ENCODE data around the gene SIPA1L3. TPM values are rescaled to one million over a fixed set of nuclear protein-coding genes. Genes with fewer than 3 reads are reported as not detected.

Gene SIPA1L3
- total and polyA plus RNA-seq, 8 donors = 19.7 to 44.8 (median 25.8) TPM

- peak in 2 of 4 donors; percentile 26 to 29 for ATAC-seq
- 91% methylated on average over 7 of the region's 7 CpGs for WGBS, 2 donors
- no peak for TF ChIP-seq CTCF (IDR thresholded peaks at IDR 0.05)
- Histone ChIP-seq H3K4me3 (no peak overlapping the region), H3K4me1 (peaks cover 0 to 24% (median 0%) of the 10 kb centered on the region in 3 donors), H3K27me3 (no peaks in the 10 kb centered on the region), H3K9me3 (no peaks in the 10 kb centered on the region), H3K27ac (no peak overlapping the region), H3K36me3 (no peaks in the 10 kb centered on the region)
- peak in 1 of 6 donors; percentile 26 for DNase-seq
- FAIRE-seq = no peak
- intact Hi-C loops (cut with DNase I) = no loop called here
Observed at GRCh38 chr19:38060331-38060730, 153.3 kb downstream of the SIPA1L3 start.

- intact Hi-C loops (cut with DNase I) = no loop called here
- H3K9me3 ChIP-seq = no peaks in the 10 kb centered on the region
- no peaks in the 10 kb centered on the region for H3K36me3 ChIP-seq
- peaks cover 0 to 24% (median 0%) of the 10 kb centered on the region in 3 donors for H3K4me1 ChIP-seq
- no peak overlapping the region for H3K27ac ChIP-seq
- no peak for ATAC-seq
- no peak for TF ChIP-seq CTCF (IDR thresholded peaks at IDR 0.05)
- WGBS, 2 donors = 90 to 91% methylated on average over 7 of the region's 7 CpGs
- no peaks in the 10 kb centered on the region for H3K27me3 ChIP-seq
- DNase-seq = no peak
- no peak overlapping the region for H3K4me3 ChIP-seq
- no peak for FAIRE-seq
Observed at GRCh38 chr19:38061294-38061693, 154.3 kb downstream of the SIPA1L3 start.

GRCh38 chr19:38062959-38063761 is 156.2 kb downstream of the SIPA1L3 start:
- ATAC-seq (peak; percentile 44 to 70 (median 56)), DNase-seq (peak in 2 of 6 donors; percentile 30 to 35), FAIRE-seq (no peak)
- peak overlapping the region in 2 of 4 donors; percentile 14 to 19 for H3K27ac ChIP-seq
- peaks cover 0 to 17% (median 0%) of the 10 kb centered on the region in 3 donors for H3K4me1 ChIP-seq
- no peak for TF ChIP-seq CTCF (IDR thresholded peaks at IDR 0.05)
- no peak overlapping the region for H3K4me3 ChIP-seq
- no peaks in the 10 kb centered on the region for H3K27me3 ChIP-seq
- intact Hi-C loops (cut with DNase I) = no loop called here
- H3K36me3 ChIP-seq = no peaks in the 10 kb centered on the region
- H3K9me3 ChIP-seq = no peaks in the 10 kb centered on the region
- 29 to 40% methylated on average over 17 to 21 of the region's 21 CpGs for WGBS, 2 donors

- Histone ChIP-seq H3K9me3 (no peaks in the 10 kb centered on the region), H3K4me1 (peaks cover 0 to 12% (median 0%) of the 10 kb centered on the region in 3 donors), H3K27ac (no peak overlapping the region), H3K27me3 (no peaks in the 10 kb centered on the region), H3K36me3 (no peaks in the 10 kb centered on the region), H3K4me3 (no peak overlapping the region)
- FAIRE-seq (no peak), DNase-seq (no peak), ATAC-seq (no peak)
- 85 to 94% methylated on average over 6 of the region's 6 CpGs for WGBS, 2 donors
- intact Hi-C loops (cut with DNase I) = no loop called here
- TF ChIP-seq CTCF (IDR thresholded peaks at IDR 0.05) = no peak
Observed at GRCh38 chr19:38063928-38064327, 156.9 kb downstream of the SIPA1L3 start.

Measured in pancreas (tissue), 10 donors.